Right atrium auricular region (tissue), 2 donors: ENCODE measurements around the gene SAP30L. TPM values are rescaled to one million over a fixed set of nuclear protein-coding genes. Genes with fewer than 3 reads are reported as not detected.

Experiments used
- DNase-seq: peaks from one replicate; pipeline ENCODE4 v3.0.0-alpha.2; 2019; ENCODE audit warnings: low spot score
- H3K27ac ChIP-seq, 2 donors: fragments of 200-600 bp; sonication (generic); 1 replicate in 1 of 2; 2 replicates in 1 of 2; pipeline ENCODE4 v1.5.1; 2016 to 2019
- H3K27me3 ChIP-seq, 2 donors: fragments of 200-600 bp; sonication (generic); one replicate each; pipeline versions ENCODE4 v1.5.1 to v1.6.0; 2017 to 2019
- H3K36me3 ChIP-seq: fragments of 200-600 bp; sonication (generic); one replicate; pipeline ENCODE4 v1.5.1; 2016
- H3K4me1 ChIP-seq, 2 donors: fragments of 200-600 bp; sonication (generic); one replicate each; pipeline versions ENCODE4 v1.5.1 to v1.6.0; 2017 to 2019
- H3K4me3 ChIP-seq, 2 donors: fragments of 200-600 bp; sonication (generic); 1 replicate in 1 of 2; 2 replicates in 1 of 2; pipeline ENCODE4 v1.5.1; 2017 to 2019; ENCODE audit warnings: mild to moderate bottlenecking in 1 of 2, moderate library complexity in 1 of 2
- H3K9me3 ChIP-seq, 2 donors: fragments of 200-600 bp; sonication (generic); one replicate each; pipeline ENCODE4 v1.5.1; 2019
- CTCF ChIP-seq, 2 donors: fragments of 200-600 bp; sonication (generic); IDR thresholded peaks; one replicate each; pipeline ENCODE4 v1.5.1; 2019; ENCODE audit warnings: antibody characterized with exemption in 2 of 2
- total RNA-seq, 2 donors: library from RNA; depleted of rRNA; stranded (reverse); fragments of >200 nt; gene quantifications; one replicate each; pipeline ENCODE4 v1.1.0, GENCODE V29; 2016

The SAP30L gene
- total RNA-seq, 2 donors from 2014 or later: 17.1 to 18.9 TPM

- Histone ChIP-seq H3K36me3 (peaks cover 5% of the 10 kb centered on the region), H3K4me1 (peaks cover 0 to 36% of the 10 kb centered on the region in 2 donors)
Measured at GRCh38 chr5:154446195-154447088, 645 bp downstream of the SAP30L start.

GRCh38 chr5:154447089-154447725 is 1.4 kb downstream of the SAP30L start:
- no peak for DNase-seq
- no peaks in the 10 kb centered on the region for H3K9me3 ChIP-seq
- peaks cover 0 to 36% of the 10 kb centered on the region in 2 donors for H3K4me1 ChIP-seq
- H3K36me3 ChIP-seq: peaks cover 5% of the 10 kb centered on the region
- H3K4me3 ChIP-seq: peak overlapping the region; percentile 94 to 97
- H3K27ac ChIP-seq: peak overlapping the region; percentile 78 to 79
- no peaks in the 10 kb centered on the region for H3K27me3 ChIP-seq
- no peak for TF ChIP-seq CTCF (IDR thresholded peaks at IDR 0.05)

More at GRCh38 chr5:154446195-154447088, 645 bp downstream of the SAP30L start:
- Histone ChIP-seq H3K4me3 (peak overlapping the region; percentile 94 to 97), H3K9me3 (no peaks in the 10 kb centered on the region), H3K27ac (peak overlapping the region; percentile 78 to 79), H3K27me3 (no peaks in the 10 kb centered on the region)
- peak; percentile 68 for DNase-seq
- no peak for TF ChIP-seq CTCF (IDR thresholded peaks at IDR 0.05)

- H3K9me3 ChIP-seq: no peaks in the 10 kb centered on the region
- no peak overlapping the region for H3K4me3 ChIP-seq
- H3K36me3 ChIP-seq: peaks cover 24% of the 10 kb centered on the region
- no peaks in the 10 kb centered on the region for H3K27me3 ChIP-seq
- TF ChIP-seq CTCF (IDR thresholded peaks at IDR 0.05): no peak
- DNase-seq: no peak
- peaks cover 0 to 31% of the 10 kb centered on the region in 2 donors for H3K4me1 ChIP-seq
- no peak overlapping the region for H3K27ac ChIP-seq
Measured at GRCh38 chr5:154449786-154450185, 4.0 kb downstream of the SAP30L start.

GRCh38 chr5:154451957-154452356 is 6.2 kb downstream of the SAP30L start:
- Histone ChIP-seq H3K4me3 (no peak overlapping the region), H3K36me3 (peaks cover 46% of the 10 kb centered on the region), H3K27ac (no peak overlapping the region), H3K9me3 (no peaks in the 10 kb centered on the region), H3K27me3 (no peaks in the 10 kb centered on the region), H3K4me1 (peaks cover 0 to 25% of the 10 kb centered on the region in 2 donors)
- no peak for DNase-seq
- TF ChIP-seq CTCF (IDR thresholded peaks at IDR 0.05): no peak

DNA sequence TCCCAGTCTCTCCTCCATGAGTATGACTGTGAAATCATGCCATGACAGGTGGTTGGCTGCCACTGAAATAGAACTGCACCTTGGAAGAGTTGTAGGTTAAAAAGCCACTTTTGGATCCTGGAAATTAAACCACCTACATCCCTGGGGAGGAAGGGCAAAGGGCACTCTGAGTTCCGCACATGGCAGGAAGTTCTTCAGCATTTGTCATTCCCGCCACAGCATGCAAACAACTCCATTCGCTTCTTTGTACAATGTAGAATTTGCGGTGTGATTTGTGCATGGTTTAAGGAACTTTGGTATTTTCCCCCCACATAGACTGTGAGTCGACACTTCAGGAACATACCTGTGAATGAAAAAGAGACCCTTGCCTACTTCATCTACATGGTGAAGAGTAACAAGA is 9.8 kb downstream of the SAP30L start:
- no peak for TF ChIP-seq CTCF (IDR thresholded peaks at IDR 0.05)
- Histone ChIP-seq H3K27ac (no peak overlapping the region), H3K27me3 (no peaks in the 10 kb centered on the region), H3K4me1 (peaks cover 0 to 11% of the 10 kb centered on the region in 2 donors), H3K9me3 (no peaks in the 10 kb centered on the region), H3K36me3 (peaks cover 66% of the 10 kb centered on the region), H3K4me3 (no peak overlapping the region)
- no peak for DNase-seq
